ENCODE measurements around the gene SF3A2. TPM values are rescaled to one million over a fixed set of nuclear protein-coding genes. Genes with fewer than 3 reads are reported as not detected.

SF3A2 gene
- polyA plus RNA-seq, 10 donors, result 48.0 to 78.1 (median 59.7) TPM

- peak in 1 of 3 donors; percentile 52 for DNase-seq
Measured at GRCh38 chr19:2251106-2252054, 14.8 kb downstream of the SF3A2 start.

- peak in 1 of 3 donors; percentile 47 for DNase-seq
Measured at GRCh38 chr19:2252055-2252796, 15.6 kb downstream of the SF3A2 start.

DNA sequence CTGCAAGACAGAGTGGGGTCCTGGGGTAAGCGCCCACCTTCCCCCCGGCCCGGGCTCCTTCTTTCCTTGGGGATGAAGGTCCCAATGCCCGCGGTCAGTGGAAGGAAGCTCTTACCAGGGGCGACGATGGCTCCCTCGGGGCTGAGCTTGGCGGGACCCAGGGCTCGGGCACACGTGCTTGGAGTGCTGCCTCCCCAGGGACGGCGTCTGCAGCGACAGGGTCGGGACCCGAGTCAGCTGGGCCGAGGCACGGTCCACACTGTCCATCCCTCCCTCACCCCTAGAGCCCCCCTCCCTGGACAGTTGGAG is 16.1 kb downstream of the SF3A2 start:
- no peak for DNase-seq

DNA sequence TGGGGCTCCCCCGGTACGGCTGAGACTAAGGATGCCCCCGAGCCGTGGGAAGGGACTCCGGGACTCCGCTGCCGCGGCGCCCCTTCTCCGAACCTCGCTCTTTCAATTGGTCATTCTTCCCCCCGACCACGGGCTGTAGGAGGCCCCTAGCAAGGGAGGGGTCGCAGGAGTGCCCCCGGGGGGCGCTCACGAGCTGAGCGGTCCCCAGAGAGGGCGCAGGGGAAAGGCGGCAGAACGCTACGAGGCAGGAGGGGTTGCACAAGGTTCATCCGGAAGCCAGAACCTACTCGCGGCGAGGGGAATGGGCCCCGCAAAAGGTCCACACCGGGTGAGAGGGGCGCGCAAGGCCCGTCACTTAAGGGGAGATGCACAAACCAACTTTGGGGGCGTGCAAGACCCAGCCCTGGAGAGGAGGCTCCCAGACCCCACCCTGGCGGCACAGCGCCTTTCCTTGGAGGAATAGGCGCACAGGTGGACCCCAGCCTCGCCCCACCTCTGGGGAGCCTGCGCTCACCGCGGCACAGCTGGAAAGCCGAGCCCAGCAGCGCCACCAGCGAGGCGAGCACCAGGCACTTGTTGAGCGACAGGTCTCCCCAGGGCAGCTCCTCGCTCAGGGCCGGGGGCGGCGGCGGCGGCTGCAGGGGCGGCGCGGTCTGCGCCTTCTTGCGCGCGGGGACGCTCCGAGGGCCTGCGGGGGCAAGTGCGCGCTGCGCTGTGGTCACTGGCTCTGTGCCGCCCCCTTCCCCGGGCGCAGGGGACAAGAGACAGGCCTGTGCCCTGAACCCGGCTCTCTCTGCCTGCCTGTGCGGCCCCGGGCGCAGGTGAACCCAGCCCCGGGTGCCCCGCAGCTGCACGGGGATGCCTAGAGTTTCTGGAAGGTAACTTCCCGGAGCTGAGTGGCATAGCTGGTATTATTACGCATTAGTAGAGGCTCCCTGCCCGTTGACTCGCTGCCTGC is 16.8 kb downstream of the SF3A2 start:
- DNase-seq, result no peak

DNA sequence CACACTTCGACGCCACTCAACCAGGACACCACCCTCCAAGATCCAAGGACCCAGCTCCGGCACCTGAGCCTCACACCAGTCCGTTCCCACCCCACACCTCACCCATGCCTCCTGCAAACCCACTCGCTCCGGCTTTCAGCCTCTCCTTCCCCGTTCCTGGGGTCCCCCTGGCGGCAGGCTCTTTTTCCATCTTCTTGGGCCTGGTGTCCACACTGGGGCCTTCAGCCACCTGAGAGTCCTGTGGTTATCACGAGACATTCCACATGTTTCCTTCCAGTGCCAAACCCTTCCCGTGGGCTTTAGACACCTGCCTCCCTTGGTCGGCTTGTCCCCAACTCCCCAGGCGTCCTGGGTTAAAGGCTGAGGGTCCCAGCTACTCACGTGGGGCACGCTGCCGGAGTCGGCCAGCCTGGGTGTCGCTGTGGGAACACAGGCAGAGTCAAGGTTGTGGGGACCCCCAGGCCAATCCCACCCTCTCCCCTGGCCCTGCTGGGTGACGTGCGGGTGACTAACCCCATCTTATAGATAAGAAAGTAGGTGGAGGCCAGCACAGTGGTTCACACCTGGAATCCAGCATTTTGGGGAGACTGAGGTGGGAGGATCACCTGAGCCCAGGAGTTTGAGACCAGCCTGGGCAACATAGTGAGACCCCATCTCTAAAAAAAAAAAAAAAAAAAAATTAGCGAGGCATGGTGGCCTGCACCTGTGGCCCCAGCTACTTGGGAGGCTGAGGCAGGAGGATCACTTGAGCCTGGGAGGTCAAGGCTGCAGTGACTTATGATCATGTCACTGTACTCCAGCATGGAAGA is 17.6 kb downstream of the SF3A2 start:
- DNase-seq, result peak in 1 of 3 donors; percentile 73

DNA sequence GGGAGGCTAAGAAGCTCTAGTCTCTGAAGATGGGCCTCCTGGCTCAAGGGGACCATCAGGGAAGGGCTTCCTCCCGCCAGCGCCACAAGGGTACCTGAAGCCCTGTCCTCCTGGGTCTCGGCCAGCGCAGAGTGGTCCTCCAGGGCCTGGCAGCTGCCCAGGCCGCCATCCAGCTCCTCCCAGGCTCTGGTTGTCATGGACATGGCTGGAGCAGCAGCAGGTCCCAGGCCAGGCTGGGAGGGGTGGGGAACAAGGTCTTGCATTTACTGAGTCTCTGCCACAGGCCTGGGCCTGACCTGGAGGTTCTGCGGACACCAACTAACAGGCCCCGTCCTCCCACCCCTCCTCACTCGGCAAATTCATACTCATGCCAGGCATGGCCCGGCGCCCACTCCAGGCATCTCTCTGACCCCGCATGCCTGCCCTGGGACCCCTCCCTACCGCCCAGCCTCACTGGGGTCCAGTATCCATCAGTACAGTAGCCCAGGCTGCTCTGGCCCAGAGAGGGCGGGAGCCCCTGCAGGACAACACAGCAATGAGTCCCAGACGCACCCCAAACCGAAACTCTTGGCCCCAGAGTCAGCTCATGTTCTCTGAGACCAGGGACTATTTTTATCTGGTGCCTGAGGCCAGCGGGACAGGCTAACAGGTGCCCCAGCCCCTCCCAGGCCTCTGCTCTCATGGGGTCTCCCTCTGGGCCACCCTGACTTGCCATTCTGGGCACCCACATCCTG is 18.7 kb downstream of the SF3A2 start:
- no peak for DNase-seq

- DNase-seq, result peak; percentile 80 to 85 (median 81)
Measured at GRCh38 chr19:2255982-2256685, 19.5 kb downstream of the SF3A2 start, which contains the start of gene JSRP1. JSRP1 (minus strand) TSS chr19:2256417; CDS start chr19:2255314, 1,103 bp downstream.

DNA sequence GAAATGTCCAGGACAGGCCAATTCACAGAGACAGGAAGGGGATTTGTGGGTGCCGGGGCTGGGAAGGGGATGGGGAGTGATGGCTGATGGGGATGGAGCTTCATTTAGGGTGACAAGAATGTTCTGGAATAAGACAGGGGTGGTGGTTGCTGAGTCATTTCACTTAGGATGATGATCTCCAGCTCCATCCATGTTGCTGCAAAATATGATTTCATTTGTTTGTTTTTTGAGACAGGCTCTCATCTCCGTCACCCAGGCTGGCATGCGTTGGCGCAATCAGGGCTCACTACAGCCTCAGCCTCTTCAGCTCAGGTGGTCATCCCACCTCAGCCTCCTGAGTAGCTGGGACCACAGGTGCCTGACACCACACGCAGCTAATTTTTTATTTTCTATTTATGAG is 22.7 kb downstream of the SF3A2 start:
- DNase-seq, result peak in 1 of 3 donors; percentile 0

GRCh38 chr19:2260341-2260805 is 23.7 kb downstream of the SF3A2 start:
- peak in 1 of 3 donors; percentile 12 for DNase-seq

DNA sequence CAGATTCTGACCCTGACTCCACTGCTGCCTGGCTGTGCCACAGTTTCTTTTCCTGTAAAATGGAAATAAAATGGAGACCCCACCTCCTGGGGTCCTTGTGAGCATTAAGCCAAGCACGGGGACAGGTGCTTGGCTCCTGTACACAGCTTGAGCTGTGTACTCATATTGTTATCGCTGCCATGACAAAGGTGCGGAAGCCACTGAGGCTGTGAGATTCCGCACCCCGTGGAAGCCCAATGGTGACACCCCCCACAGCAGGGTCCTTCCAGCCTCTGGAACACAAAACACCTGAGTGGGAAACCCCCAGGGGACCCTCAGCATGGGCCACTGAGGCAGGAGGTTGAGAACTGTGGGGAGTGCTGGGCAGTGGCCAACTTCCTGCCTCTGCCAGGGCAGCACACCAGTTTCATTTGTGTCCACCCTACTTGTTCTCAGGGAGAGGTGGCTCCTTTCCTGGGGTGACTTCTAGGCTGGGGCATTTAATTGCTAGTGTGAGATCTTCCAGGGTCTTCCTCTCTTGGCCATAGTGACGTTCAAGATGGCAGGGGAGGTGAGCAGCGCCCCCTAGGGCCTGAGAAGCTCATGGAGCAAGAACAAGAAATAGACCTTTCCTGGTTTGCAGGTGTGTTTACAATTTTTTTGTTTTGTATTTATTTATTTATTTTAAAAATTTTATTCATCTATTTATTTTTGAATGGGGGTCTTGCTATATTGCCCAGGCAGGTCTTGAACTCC is 25.0 kb downstream of the SF3A2 start:
- DNase-seq, result no peak

- peak; percentile 70 to 87 (median 71) for DNase-seq
Measured at GRCh38 chr19:2266183-2266993, 29.8 kb downstream of the SF3A2 start.

GRCh38 chr19:2268480-2268830 is 31.8 kb downstream of the SF3A2 start:
- DNase-seq, result no peak

GRCh38 chr19:2268861-2269243 is 32.2 kb downstream of the SF3A2 start:
- no peak for DNase-seq

- DNase-seq, result peak; percentile 97 to 99 (median 98)
Measured at GRCh38 chr19:2269244-2270156, 32.9 kb downstream of the SF3A2 start.

DNA sequence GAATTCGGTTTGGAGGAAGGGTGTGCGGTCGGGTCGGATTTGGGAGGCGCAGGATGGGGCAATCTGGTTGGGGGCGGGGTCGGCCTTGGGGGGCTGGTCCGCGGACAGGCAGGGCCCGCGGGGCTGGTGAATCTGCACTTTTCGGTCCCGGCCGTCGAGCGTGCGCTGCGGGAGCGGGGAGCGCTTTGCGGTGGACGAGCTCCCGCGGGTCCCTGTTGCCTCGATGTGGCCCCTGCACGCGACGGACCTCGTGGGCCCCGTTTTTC is 33.5 kb downstream of the SF3A2 start:
- DNase-seq, result peak in 1 of 3 donors; percentile 64

DNA sequence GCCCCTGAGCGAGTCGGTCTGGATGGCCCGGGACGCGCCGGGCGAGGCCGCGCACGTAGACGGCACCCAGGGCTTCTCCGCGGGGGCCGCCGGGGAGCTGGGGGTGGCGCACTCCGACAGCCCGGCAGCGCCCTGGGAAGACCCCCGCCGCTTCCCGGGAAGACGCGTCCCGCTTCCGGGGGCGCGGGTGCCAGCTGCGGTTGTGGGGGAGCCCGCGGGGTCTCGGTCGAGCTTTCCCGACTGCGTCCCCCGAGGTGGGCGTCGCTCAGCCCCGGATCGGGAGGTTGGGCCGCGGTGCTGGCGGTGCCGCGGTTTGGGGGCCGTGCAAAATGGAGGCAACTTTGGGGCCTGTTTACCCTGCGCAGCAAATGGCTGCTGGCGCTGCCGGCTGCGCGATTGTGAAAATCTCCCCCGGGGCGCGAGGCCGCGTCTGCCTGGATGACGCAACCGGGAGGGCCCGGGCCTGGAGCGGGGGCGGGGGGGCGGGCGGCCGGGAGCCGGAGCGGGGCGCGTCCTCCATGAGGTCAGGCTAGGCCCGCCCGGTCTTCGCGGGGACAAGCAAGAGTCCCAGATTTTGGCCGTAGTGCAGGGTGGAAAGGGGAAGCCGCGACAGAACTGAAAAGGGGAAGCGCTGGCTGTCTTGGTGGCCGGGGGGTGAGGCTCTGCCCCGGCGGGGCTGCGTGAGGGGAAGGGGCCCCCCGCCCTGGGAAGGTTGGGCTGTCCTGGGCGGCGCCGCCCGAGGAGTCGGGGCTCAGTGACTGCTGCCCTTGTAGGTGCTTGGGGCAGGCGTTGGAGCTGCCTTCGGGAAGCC is 34.0 kb downstream of the SF3A2 start:
- peak; percentile 77 to 94 (median 90) for DNase-seq
